AG04450 (cell line): ENCODE results near the gene NPTX1. TPM values are rescaled to one million over a fixed set of nuclear protein-coding genes. Genes with fewer than 3 reads are reported as not detected.

Experiments used
- CTCF ChIA-PET: fragments of 300-600, 350-600 bp; formaldehyde crosslinking; extraction: SDS; loops from one replicate; lab custom pipeline; 2022; ENCODE audit warnings: antibody characterized with exemption, inconsistent platforms; lab: Charles Lee
- POLR2A ChIA-PET: fragments of 350-600 bp; formaldehyde crosslinking; extraction: SDS; loops from one replicate; lab custom pipeline; 2021; ENCODE audit warnings: antibody characterized with exemption, inconsistent platforms; lab: Yijun Ruan, JAX
- DNase-seq: peaks from one replicate; pipeline ENCODE4 v3.0.0-alpha.2; 2011; ENCODE audit warnings: low read depth, low spot score
- H3K27ac ChIP-seq: one replicate; pipeline ENCODE4 v1.5.1; 2012; ENCODE audit warnings: low read depth, low read length, control low read depth
- H3K27me3 ChIP-seq: one replicate; pipeline ENCODE4 v1.6.0; 2012; ENCODE audit warnings: low read length; ENCODE audit not compliant: control insufficient read depth, insufficient read depth
- H3K4me3 ChIP-seq: 2 replicates; pipeline ENCODE4 v1.5.1; 2011; ENCODE audit warnings: mild to moderate bottlenecking, low read depth, low read length, control low read depth
- H3K9me3 ChIP-seq: 2 replicates; pipeline ENCODE4 v1.5.1; 2012; ENCODE audit warnings: low read length; ENCODE audit not compliant: control insufficient read depth, insufficient read depth
- CTCF ChIP-seq: IDR thresholded peaks from 2 replicates; pipeline ENCODE4 v1.5.1; 2011; ENCODE audit warnings: low read depth, low read length, control low read depth, inconsistent platforms
- polyA plus RNA-seq: library from polyadenylated mRNA; depleted of rRNA; stranded (reverse); fragments of >200 nt; gene quantifications from 2 replicates; pipeline ENCODE4 v1.2.3, GENCODE V29; 2011

Gene NPTX1
- polyA plus RNA-seq, 1 experiment = 6.5 TPM

DNA sequence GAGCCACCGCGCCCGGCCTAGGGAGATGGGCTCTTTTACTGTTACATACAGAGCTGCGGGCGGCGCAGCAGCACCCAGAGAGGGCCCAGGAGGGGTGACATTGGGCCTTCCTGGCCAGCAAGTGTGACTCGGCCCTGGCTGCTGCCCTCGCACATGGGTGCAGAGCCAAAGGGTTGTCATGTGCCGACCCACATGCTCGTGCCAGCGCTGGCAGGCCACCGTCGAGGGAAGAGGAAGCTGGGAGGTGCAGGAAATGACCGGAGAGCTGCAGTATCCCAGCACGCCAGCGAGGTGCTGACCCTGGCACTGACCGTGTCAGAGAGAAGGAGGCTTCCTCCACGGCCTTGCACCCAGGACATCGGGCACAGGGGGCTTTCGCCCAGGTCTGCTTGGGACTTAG lies 53.4 kb downstream of the NPTX1 start:
- H3K9me3 ChIP-seq = no peaks in the 10 kb centered on the region; the same call in 1 of the 2 replicates
- no peaks in the 10 kb centered on the region for H3K27me3 ChIP-seq
- no peak overlapping the region for H3K4me3 ChIP-seq
- no peak for DNase-seq
- H3K27ac ChIP-seq = no peak overlapping the region
- ChIA-PET POLR2A (no interaction called here), CTCF (no interaction called here)
- TF ChIP-seq CTCF = no peak

GRCh38 chr17:80422276-80422675 lies 54.1 kb downstream of the NPTX1 start:
- no peaks in the 10 kb centered on the region for H3K27me3 ChIP-seq
- ChIA-PET CTCF (no interaction called here), POLR2A (no interaction called here)
- no peak for TF ChIP-seq CTCF
- H3K4me3 ChIP-seq = no peak overlapping the region
- DNase-seq = no peak
- no peaks in the 10 kb centered on the region; the same call in 1 of the 2 replicates for H3K9me3 ChIP-seq
- no peak overlapping the region for H3K27ac ChIP-seq

DNA sequence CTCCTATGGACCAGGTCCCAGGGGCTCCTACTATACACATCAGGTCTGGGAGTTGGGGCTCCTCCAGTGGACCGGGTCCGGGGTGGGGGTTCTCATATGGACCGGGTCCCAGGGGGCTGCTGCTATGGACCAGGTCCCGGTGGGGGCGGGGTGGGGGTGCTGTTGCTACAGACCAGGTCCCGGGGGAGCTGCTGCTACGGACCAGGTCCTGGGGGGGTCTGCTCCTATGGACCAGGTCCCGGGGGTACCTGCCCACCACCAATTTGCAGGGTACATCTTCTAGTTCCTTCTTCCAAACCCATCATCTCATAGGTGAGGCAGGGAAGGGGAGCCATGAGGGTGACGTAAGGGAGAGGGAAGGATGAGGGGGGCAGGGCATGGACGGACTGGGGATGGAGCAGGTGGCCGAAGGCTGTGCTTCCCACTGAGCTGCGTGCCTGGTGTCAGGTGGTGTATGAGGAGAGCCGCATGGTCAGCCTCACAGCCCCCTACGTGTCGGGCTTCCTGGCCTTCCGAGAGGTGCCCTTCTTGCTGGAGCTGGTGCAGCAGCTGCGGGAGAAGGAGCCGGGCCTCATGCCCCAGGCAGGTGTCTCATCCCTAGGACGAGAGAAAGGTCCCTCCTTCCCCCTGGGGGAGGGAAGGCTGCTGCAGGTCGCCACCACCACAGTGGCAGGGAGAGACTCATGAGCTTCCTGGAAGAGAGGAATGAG lies 54.9 kb downstream of the NPTX1 start:
- no peak overlapping the region for H3K4me3 ChIP-seq
- POLR2A ChIA-PET = no interaction called here
- no peak for DNase-seq

GRCh38 chr17:80419255-80419654 lies 57.2 kb downstream of the NPTX1 start:
- ChIA-PET CTCF (no interaction called here), POLR2A (no interaction called here)
- Histone ChIP-seq H3K27ac (no peak overlapping the region), H3K9me3 (peaks cover 10% of the 10 kb centered on the region; the same call in 1 of the 2 replicates), H3K27me3 (no peaks in the 10 kb centered on the region), H3K4me3 (no peak overlapping the region)
- TF ChIP-seq CTCF = no peak
- no peak for DNase-seq

More for the DNA sequence above, 54.9 kb downstream of the NPTX1 start:
- no peak overlapping the region for H3K27ac ChIP-seq
- no peaks in the 10 kb centered on the region; the same call in 1 of the 2 replicates for H3K9me3 ChIP-seq
- TF ChIP-seq CTCF = no peak
- CTCF ChIA-PET = no interaction called here
- H3K27me3 ChIP-seq = no peaks in the 10 kb centered on the region

DNA sequence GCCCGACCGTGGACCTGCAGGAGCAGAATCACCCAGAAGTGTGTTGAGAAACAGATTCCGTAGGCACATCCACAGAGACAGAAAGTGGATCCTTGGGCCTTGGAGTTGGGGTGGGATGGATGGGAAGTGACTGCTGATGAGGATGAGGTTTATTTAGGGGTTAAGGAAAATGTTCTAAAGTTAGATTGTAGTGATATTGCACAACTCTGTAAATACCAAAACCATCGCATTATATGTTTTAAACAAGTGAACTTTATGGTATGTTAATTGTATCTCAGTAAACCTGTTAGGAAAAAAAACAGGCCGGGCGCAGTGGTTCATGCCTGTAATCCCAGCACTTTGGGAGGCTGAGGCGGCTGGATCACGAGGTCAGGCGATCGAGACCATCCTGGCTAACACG lies 57.8 kb downstream of the NPTX1 start:
- TF ChIP-seq CTCF = no peak
- POLR2A ChIA-PET = no interaction called here
- CTCF ChIA-PET = no interaction called here

More for the DNA sequence above, 57.8 kb downstream of the NPTX1 start:
- peaks cover 3% of the 10 kb centered on the region for H3K27me3 ChIP-seq
- H3K4me3 ChIP-seq = no peak overlapping the region
- H3K27ac ChIP-seq = no peak overlapping the region
- H3K9me3 ChIP-seq = peaks cover 10% of the 10 kb centered on the region; the same call in 1 of the 2 replicates
- DNase-seq = no peak
